Heart right ventricle (tissue), 16 donors: ENCODE results near the gene ARPC1B. TPM values are rescaled to one million over a fixed set of nuclear protein-coding genes. Genes with fewer than 3 reads are reported as not detected.
"Not testable (repeated sequence)": the region's sequence is repeated elsewhere in the genome, so short reads cannot be mapped to it uniquely, and the experiment has no call there.

Source experiments
- ATAC-seq, 8 donors: fragments of 200-7000 bp; cut with Tn5 transposase; one replicate each; pipeline ENCODE4 v1.9.1; 2020; ENCODE audit warnings: mild to moderate bottlenecking in 8 of 8, moderate library complexity in 8 of 8, moderate number of reproducible peaks in 1 of 8
- DNase-seq, 2 donors: peaks; one replicate each; pipeline ENCODE4 v3.0.0-alpha.2; 2020
- H3K27ac ChIP-seq, 10 donors: fragments of 200-600 bp; sonication (generic) in 2 of 10; one replicate each; pipeline versions ENCODE4 v1.5.0 to v1.8.0; 2020 to 2022; ENCODE audit warnings: mild to moderate bottlenecking in 3 of 10
- H3K27me3 ChIP-seq, 7 donors: fragments of 200-600 bp; one replicate each; pipeline ENCODE4 v1.8.0; 2021 to 2022; ENCODE audit warnings: mild to moderate bottlenecking in 2 of 7
- H3K36me3 ChIP-seq, 9 donors: fragments of 200-600 bp; sonication (generic) in 1 of 9; one replicate each; pipeline versions ENCODE4 v1.5.0 to v1.8.0; 2020 to 2022; ENCODE audit warnings: mild to moderate bottlenecking in 2 of 9
- H3K4me1 ChIP-seq, 9 donors: fragments of 200-600 bp; sonication (generic) in 1 of 9; one replicate each; pipeline versions ENCODE4 v1.5.0 to v1.8.0; 2020 to 2022; ENCODE audit warnings: mild to moderate bottlenecking in 4 of 9
- H3K4me3 ChIP-seq, 10 donors: fragments of 200-600 bp; sonication (generic) in 2 of 10; one replicate each; pipeline versions ENCODE4 v1.5.0 to v1.8.0; 2020 to 2022; ENCODE audit warnings: mild to moderate bottlenecking in 7 of 10, moderate library complexity in 2 of 10
- H3K9me3 ChIP-seq, 11 donors: fragments of 200-600 bp in 10 of 11; sonication (generic) in 2 of 11; one replicate each; pipeline versions ENCODE4 v1.5.0 to v1.8.0; 2013 to 2022; ENCODE audit warnings: mild to moderate bottlenecking in 2 of 11, control low read depth in 1 of 11, moderate library complexity in 1 of 11
- CTCF ChIP-seq, 9 donors: fragments of 200-600 bp; sonication (generic) in 2 of 9; IDR thresholded peaks; one replicate each; pipeline versions ENCODE4 v1.5.0 to v1.8.0; 2021 to 2022; ENCODE audit warnings: antibody characterized with exemption in 9 of 9, mild to moderate bottlenecking in 5 of 9, moderate library complexity in 1 of 9
- WGBS, 2 donors: extraction: QIAGEN DNeasy Blood & Tissue Kit; methylation state at CpG; one replicate each; pipeline ENCODE4 v1.1.7; 2013; ENCODE audit warnings: inconsistent platforms in 1 of 2; 5-methylcytosine and 5-hydroxymethylcytosine counted together
- intact Hi-C, 10 donors: fragments of 100-400 bp; cut with DNase I; formaldehyde crosslinking; loops; one replicate each; pipeline versions ENCODE4 v1.11.1 to v1.14.2; 2022
- polyA plus RNA-seq, 2 donors: library from polyadenylated mRNA; stranded (reverse); fragments of 200-250 nt; gene quantifications; one replicate each; pipeline ENCODE4 v1.2.3, GENCODE V29; 2013
- total RNA-seq, 10 donors: library from RNA; stranded (reverse); fragmentation: NEBNext Ultra II Directional in 3 of 10; extraction: Animal tissue kit (Norgen Biotek cat#: 25700) in 3 of 10; gene quantifications; one replicate each; pipeline versions ENCODE4 v1.2.1 to v1.2.4, GENCODE V29; 2021 to 2023
- donor health status: Arrhythmogenic right ventricular cardiomyopathy.
- donor health status: ischemic (EF 13 %, LVEDD 7.1; RV severe dilation, severe dysfunction).
- donor health status: healthy with polysubstance abuse.
- donor health status: DM: no; HTN: yes; CAD: no.
- donor health status: DM: no; HTN: no; CAD: no.
- donor health status: ischemic (EF 25% LVEDD 6.9; RV normal size, moderate dysfunction).
- donor health status: ischemic (EF 25% LVEDD 5.7; RV mildly dilated, moderate dysfunction).
- donor health status: healthy.
- donor health status: DM: yes; HTN: yes; CAD: no.
- donor health status: Ischemic cardiomyopathy.
- donor health status: ischemic (EF 35%, LVEDD 5.7; RV mildly dilated, moderate dysfunction).
- donor health status: nonischemic (EF 11% LVEDD 7.7; RV severe dilation, severe dysfunction).
- donor health status: DM: yes; HTN: yes; CAD: no.
- donor health status: PGD.
- donor health status: ischemic (EF 29% LVEDD 5.4; RV normal size, mild dysfunction).
- donor health status: nonischemic (EF 23%, LVEDD 6.1; RV moderate dilation, normal function).

The ARPC1B gene
- total and polyA plus RNA-seq, 12 donors = 16.2 to 161 (median 23.5) TPM

DNA sequence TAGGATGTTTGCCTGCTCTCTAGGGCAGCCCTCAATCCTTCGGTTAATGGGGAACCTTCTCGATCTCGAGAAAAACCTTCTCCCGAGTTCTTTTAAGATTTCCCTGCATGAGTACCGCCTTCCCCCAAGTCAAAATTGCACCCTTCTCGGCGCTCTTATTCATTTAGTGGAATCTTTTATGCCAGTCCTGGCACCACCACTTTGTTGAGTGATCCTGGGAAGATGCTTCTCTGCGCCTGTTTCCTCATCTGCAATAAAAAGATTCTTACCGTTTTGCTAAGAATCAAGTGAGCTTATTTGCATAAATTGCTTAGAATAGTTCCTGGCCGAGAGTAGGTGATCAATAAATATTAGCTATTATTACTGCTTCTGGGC lies 48.1 kb upstream of the ARPC1B start:
- intact Hi-C loops = no loop called here
- WGBS, 2 donors = 1 to 3% methylated on average over 10 of the region's 10 CpGs
- Histone ChIP-seq H3K4me1 (peaks cover 7 to 65% (median 57%) of the 10 kb centered on the region in 9 donors), H3K27ac (peak overlapping the region in 9 of 10 donors; percentile 88 to 98 (median 94)), H3K9me3 (no peaks in the 10 kb centered on the region), H3K27me3 (no peaks in the 10 kb centered on the region), H3K36me3 (peaks cover 0 to 16% (median 0%) of the 10 kb centered on the region in 9 donors), H3K4me3 (peak overlapping the region; percentile 75 to 100 (median 90))
- DNase-seq (no peak), ATAC-seq (no peak)
- TF ChIP-seq CTCF (IDR thresholded peaks at IDR 0.05) = no peak

DNA sequence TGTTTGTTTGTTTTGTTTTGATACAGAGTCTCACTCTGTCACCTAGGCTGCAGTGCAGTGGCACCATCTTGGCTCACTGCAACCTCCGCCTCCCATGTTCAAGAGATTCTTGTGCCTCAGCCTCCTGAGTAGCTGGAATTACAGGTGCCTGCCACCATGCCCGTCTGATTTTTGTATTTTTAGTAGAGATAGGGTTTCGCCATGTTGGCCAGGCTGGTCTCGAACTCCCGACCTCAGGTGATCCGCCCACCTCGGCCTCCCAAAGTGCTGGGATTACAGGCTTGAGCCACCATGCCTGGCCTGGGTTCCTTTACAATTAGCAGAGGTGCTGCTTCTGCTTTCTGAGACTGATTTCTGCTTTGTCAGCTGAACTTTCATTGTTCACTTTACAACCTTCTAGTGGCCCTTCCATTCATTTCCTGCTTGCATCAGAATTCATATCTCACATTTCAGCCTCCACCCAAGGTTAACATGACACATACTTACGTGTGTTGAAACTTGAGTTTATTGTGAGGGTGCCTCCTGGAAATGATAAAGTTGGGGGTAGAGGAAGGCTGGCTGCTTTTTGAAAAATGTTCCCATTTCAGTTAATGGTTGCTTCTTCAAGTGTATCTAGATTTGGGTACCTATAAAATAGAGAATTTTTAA lies 44.1 kb upstream of the ARPC1B start:
- DNase-seq, intact Hi-C loops, H3K27me3 ChIP-seq, H3K4me3 ChIP-seq, H3K9me3 ChIP-seq: not testable (repeated sequence)
- peak overlapping the region in 9 of 10 donors; percentile 23 to 94 (median 66) for H3K27ac ChIP-seq
- H3K4me1 ChIP-seq = peaks cover 7 to 73% (median 52%) of the 10 kb centered on the region in 9 donors
- peak in 1 of 8 donors; percentile 49 for ATAC-seq
- 65 to 71% methylated on average over 8 of the region's 8 CpGs for WGBS, 2 donors
- peaks cover 0 to 45% (median 16%) of the 10 kb centered on the region in 9 donors for H3K36me3 ChIP-seq

DNA sequence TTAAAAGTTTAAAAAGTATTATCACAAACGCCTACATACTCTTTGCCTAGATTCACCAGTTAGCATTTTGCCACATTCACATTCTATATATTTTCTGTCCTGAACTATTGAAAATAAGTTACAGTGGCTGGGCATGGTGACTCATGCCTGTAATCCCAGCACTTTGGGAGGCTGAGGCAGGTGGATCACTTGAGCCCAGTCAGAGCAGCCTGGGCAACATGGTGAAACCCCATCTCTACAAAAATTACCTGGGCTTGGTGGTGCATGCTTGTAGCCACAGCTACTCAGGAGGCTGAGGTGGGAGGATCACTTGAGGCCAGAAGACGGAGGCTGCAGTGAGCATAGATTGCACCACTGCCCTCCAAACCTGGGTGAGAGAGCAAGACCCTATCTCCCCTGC lies 43.5 kb upstream of the ARPC1B start:
- intact Hi-C loops = no loop called here
- Histone ChIP-seq H3K4me3 (no peak overlapping the region), H3K4me1 (peaks cover 7 to 79% (median 58%) of the 10 kb centered on the region in 9 donors), H3K9me3 (no peaks in the 10 kb centered on the region), H3K27ac (peak overlapping the region in 6 of 10 donors; percentile 37 to 70 (median 60)), H3K27me3 (no peaks in the 10 kb centered on the region), H3K36me3 (peaks cover 0 to 50% (median 16%) of the 10 kb centered on the region in 9 donors)
- DNase-seq (no peak), ATAC-seq (peak in 1 of 8 donors; percentile 10)
- 92 to 96% methylated on average over 2 of the region's 2 CpGs for WGBS, 2 donors
- no peak for TF ChIP-seq CTCF (IDR thresholded peaks at IDR 0.05)

GRCh38 chr7:99339595-99339994 lies 34.9 kb upstream of the ARPC1B start:
- Histone ChIP-seq H3K36me3 (peaks cover 0 to 100% (median 62%) of the 10 kb centered on the region in 9 donors), H3K27ac (no peak overlapping the region), H3K27me3 (no peaks in the 10 kb centered on the region), H3K4me1 (peaks cover 0 to 32% (median 7%) of the 10 kb centered on the region in 9 donors), H3K4me3 (no peak overlapping the region), H3K9me3 (no peaks in the 10 kb centered on the region)
- TF ChIP-seq CTCF (IDR thresholded peaks at IDR 0.05) = no peak
- intact Hi-C loops = no loop called here
- no peak for ATAC-seq
- WGBS, 2 donors = 91 to 94% methylated on average over 3 of the region's 3 CpGs
- DNase-seq = no peak

GRCh38 chr7:99340659-99341058 lies 33.9 kb upstream of the ARPC1B start:
- Histone ChIP-seq H3K27ac (peak overlapping the region in 7 of 10 donors; percentile 21 to 66 (median 40)), H3K4me3 (no peak overlapping the region), H3K9me3 (no peaks in the 10 kb centered on the region), H3K27me3 (no peaks in the 10 kb centered on the region), H3K4me1 (peaks cover 0 to 37% (median 4%) of the 10 kb centered on the region in 9 donors), H3K36me3 (peaks cover 0 to 100% (median 69%) of the 10 kb centered on the region in 9 donors)
- ATAC-seq (peak in 6 of 8 donors; percentile 18 to 62 (median 48)), DNase-seq (no peak)
- TF ChIP-seq CTCF (IDR thresholded peaks at IDR 0.05) = no peak
- 82 to 84% methylated on average over 3 of the region's 3 CpGs for WGBS, 2 donors
- intact Hi-C loops = no loop called here
